ENCODE data around the gene GPANK1. TPM values are rescaled to one million over a fixed set of nuclear protein-coding genes. Genes with fewer than 3 reads are reported as not detected.

Gene GPANK1
- total and polyA plus RNA-seq, 2 of the 13 experiments (the other 11 are each of a cell fraction or from before 2014, with no cell fraction given): 15.4 to 22.8 TPM

DNA sequence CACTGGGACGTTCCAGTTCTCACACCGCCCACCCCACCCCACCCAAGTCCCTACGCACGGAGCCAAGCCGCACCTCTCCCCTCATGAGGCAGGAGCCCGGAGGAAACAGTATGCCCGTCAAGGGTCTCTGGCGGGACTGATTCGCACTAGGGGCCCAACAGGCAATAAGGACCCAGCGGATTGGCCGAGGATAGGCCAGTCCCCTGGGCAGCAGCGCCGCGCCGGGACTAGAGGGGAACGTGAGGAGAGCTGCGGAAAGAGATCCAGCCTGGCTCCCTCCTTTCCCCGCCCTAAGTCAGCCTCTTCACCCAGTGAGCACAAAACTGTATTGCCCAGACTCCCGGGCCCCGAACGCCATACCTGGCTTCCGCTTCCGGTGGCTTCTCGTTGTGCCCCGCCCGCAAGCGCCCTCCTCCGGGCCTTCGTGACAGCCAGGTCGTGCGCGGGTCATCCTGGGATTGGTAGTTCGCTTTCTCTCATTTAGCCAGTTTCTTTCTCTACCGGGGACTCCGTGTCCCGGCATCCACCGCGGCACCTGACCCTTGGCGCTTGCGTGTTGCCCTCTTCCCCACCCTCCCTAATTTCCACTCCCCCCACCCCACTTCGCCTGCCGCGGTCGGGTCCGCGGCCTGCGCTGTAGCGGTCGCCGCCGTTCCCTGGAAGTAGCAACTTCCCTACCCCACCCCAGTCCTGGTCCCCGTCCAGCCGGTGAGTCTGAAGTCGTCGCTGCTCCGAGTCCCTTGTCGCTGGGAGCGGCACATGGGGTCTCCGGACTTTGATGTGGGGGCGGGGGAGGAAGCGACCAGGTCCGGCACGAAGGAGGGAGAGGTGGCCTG is 922 bp upstream of the GPANK1 start, which contains the start of gene CSNK2B (continued):
- TF ChIP-seq, protein P1, sequence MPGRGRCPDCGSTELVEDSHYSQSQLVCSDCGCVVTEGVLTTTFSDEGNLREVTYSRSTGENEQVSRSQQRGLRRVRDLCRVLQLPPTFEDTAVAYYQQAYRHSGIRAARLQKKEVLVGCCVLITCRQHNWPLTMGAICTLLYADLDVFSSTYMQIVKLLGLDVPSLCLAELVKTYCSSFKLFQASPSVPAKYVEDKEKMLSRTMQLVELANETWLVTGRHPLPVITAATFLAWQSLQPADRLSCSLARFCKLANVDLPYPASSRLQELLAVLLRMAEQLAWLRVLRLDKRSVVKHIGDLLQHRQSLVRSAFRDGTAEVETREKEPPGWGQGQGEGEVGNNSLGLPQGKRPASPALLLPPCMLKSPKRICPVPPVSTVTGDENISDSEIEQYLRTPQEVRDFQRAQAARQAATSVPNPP (CRISPR knock-in tag; IDR thresholded peaks at IDR 0.05): peak; percentile 73; the same call in 1 of the 2 replicates
- peak; percentile 98 for TF ChIP-seq ZNF143 (CRISPR knock-in tag; IDR thresholded peaks at IDR 0.05)
- TF ChIP-seq, protein P2, sequence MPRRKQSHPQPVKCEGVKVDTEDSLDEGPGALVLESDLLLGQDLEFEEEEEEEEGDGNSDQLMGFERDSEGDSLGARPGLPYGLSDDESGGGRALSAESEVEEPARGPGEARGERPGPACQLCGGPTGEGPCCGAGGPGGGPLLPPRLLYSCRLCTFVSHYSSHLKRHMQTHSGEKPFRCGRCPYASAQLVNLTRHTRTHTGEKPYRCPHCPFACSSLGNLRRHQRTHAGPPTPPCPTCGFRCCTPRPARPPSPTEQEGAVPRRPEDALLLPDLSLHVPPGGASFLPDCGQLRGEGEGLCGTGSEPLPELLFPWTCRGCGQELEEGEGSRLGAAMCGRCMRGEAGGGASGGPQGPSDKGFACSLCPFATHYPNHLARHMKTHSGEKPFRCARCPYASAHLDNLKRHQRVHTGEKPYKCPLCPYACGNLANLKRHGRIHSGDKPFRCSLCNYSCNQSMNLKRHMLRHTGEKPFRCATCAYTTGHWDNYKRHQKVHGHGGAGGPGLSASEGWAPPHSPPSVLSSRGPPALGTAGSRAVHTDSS (CRISPR knock-in tag; conservative IDR thresholded peaks at IDR 0.05): no peak; the same call in 1 of the 2 replicates
- TF ChIP-seq ZZZ3 (CRISPR knock-in tag; IDR thresholded peaks at IDR 0.05; ENCODE audit: borderline replicate concordance): no peak; the same call in 1 of the 2 replicates
- peak; percentile 56; the same call in 1 of the 2 replicates for TF ChIP-seq YEATS2 (CRISPR knock-in tag; IDR thresholded peaks at IDR 0.05; ENCODE audit: borderline replicate concordance)
- TF ChIP-seq, protein P3, sequence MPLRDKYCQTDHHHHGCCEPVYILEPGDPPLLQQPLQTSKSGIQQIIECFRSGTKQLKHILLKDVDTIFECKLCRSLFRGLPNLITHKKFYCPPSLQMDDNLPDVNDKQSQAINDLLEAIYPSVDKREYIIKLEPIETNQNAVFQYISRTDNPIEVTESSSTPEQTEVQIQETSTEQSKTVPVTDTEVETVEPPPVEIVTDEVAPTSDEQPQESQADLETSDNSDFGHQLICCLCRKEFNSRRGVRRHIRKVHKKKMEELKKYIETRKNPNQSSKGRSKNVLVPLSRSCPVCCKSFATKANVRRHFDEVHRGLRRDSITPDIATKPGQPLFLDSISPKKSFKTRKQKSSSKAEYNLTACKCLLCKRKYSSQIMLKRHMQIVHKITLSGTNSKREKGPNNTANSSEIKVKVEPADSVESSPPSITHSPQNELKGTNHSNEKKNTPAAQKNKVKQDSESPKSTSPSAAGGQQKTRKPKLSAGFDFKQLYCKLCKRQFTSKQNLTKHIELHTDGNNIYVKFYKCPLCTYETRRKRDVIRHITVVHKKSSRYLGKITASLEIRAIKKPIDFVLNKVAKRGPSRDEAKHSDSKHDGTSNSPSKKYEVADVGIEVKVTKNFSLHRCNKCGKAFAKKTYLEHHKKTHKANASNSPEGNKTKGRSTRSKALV (CRISPR knock-in tag; IDR thresholded peaks at IDR 0.05): no peak
- TF ChIP-seq KLF12 (CRISPR knock-in tag; IDR thresholded peaks at IDR 0.05; ENCODE audit: borderline replicate concordance): peak; percentile 67; the same call in 1 of the 2 replicates

All from HepG2 (cell line).